ENCODE data around the gene FOXE1.

DNA sequence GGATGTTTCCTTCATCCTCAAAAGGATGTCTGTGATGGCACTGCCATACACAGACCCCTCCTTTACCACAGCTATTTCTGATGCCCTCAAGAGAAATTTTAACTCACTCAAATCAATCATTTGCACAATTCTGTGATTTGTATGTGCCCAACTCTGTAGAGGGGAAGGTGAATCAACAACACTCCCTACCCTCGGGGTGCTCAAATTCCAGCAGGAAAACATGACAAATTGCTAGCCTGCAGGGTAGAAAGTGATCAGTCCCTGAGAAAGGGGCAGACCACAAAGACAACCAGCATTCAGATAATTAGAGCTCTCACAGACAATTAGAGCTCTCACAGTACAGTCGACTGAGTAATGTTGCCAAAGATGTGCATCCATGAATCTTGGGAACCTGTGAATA is 45.3 kb upstream of the FOXE1 start:
- TF ChIP-seq POLR2AphosphoS5 (IDR thresholded peaks at IDR 0.05; ENCODE audit: borderline replicate concordance, low read depth, low read length) (no peak), FOXP2 (optimal IDR thresholded peaks at IDR 0.05; ENCODE audit: control extremely low read depth, extremely low read length, insufficient read depth) (no peak), EZH2 (IDR thresholded peaks at IDR 0.05) (no peak)
